GM23338 (cell line): ENCODE measurements around the gene PTGR3.

Experiments used
- EZH2phosphoT487 ChIP-seq: fragments of 200-600 bp; sonication (generic); IDR thresholded peaks from one replicate; pipeline ENCODE4 v1.8.1; 2018; ENCODE audit warnings: antibody characterized with exemption; ENCODE audit not compliant: unreplicated experiment
- JUNB ChIP-seq: IDR thresholded peaks from one replicate; pipeline ENCODE4 v1.6.1; 2016; ENCODE audit warnings: antibody characterized with exemption; ENCODE audit not compliant: unreplicated experiment
- NANOG ChIP-seq: IDR thresholded peaks from 2 replicates; pipeline ENCODE4 v1.6.1; 2016; ENCODE audit warnings: antibody characterized with exemption, borderline replicate concordance
- POLR2AphosphoS5 ChIP-seq: IDR thresholded peaks from 2 replicates; pipeline ENCODE4 v1.6.1; 2016; ENCODE audit warnings: antibody characterized with exemption, low read depth
- TF ChIP-seq, protein P1 (sequence below), 2 experiments: fragments of 200-600 bp in 1 of 2; sonication (generic) in 1 of 2; conservative IDR thresholded peaks; 2 replicates each; pipeline versions ENCODE4 v1.5.1 to v1.6.1; 2016 to 2017; ENCODE audit warnings: antibody characterized with exemption in 2 of 2, low read depth in 2 of 2, mild to moderate bottlenecking in 2 of 2, moderate library complexity in 1 of 2

DNA sequence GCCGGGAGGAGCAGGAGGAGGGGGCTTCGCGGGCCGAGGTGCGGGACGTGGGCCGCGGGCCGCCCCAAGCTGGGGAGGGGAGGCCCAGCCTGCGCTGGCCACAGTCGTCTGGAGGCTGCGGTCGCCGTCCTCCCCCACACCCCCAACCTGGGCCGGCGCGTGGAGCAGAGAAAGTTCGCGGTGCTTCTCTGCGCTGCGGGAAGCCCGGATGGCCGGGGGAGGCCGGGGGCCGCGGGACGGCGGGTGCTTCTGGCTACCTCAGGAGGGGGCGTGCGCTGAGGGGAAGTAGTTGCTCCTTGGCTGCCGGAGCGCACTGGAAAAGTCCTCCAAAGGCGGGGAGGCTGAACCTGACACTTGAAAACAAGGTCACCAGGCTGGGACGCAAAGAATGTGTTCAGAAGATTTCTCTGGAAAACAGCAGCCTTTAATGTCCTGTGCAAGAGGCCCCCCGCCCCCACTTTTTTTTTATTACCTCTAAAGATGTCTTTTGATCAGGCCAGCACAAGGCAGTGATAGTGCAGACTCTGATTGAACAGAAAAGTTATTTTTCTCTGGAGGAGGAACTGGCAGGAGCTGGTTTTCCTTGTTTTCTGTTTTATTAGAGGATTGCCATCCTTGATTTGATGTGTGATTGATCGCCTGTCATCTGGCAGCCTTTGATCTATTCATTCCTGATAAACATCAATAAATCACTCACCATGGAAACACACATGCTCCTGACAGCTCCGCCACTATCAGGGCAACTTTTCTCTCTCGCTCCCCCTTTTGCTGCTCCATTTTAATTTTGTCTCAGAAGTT is 3.2 kb upstream of the PTGR3 start:
- TF ChIP-seq, protein P1, sequence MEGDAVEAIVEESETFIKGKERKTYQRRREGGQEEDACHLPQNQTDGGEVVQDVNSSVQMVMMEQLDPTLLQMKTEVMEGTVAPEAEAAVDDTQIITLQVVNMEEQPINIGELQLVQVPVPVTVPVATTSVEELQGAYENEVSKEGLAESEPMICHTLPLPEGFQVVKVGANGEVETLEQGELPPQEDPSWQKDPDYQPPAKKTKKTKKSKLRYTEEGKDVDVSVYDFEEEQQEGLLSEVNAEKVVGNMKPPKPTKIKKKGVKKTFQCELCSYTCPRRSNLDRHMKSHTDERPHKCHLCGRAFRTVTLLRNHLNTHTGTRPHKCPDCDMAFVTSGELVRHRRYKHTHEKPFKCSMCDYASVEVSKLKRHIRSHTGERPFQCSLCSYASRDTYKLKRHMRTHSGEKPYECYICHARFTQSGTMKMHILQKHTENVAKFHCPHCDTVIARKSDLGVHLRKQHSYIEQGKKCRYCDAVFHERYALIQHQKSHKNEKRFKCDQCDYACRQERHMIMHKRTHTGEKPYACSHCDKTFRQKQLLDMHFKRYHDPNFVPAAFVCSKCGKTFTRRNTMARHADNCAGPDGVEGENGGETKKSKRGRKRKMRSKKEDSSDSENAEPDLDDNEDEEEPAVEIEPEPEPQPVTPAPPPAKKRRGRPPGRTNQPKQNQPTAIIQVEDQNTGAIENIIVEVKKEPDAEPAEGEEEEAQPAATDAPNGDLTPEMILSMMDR (conservative IDR thresholded peaks at IDR 0.05; ENCODE audit: low read depth in 2 of 2) = no peak
- TF ChIP-seq NANOG (no peak), POLR2AphosphoS5 (no peak), JUNB (no peak), EZH2phosphoT487 (no peak)
